ENCODE results near the gene SLC25A53.

GRCh38 chrX:104105330-104106262 lies 51.2 kb downstream of the SLC25A53 start:
- TF ChIP-seq PRDM4 (tag by site-specific recombination; IDR thresholded peaks at IDR 0.05) (no peak), ZNF48 (tag by site-specific recombination; IDR thresholded peaks at IDR 0.05) (no peak), CTCF (tag by site-specific recombination; IDR thresholded peaks at IDR 0.05) (no peak), BCL11A (tag by site-specific recombination; IDR thresholded peaks at IDR 0.05; ENCODE audit: low read depth) (no peak)

Measured in HEK293 (cell line).